ENCODE measurements around the gene TMEM119. TPM values are rescaled to one million over a fixed set of nuclear protein-coding genes. Genes with fewer than 3 reads are reported as not detected.
"Not testable (repeated sequence)": the region's sequence is repeated elsewhere in the genome, so short reads cannot be mapped to it uniquely, and the experiment has no call there.

Gene TMEM119
- total and polyA plus RNA-seq, 9 of the 15 experiments (the other 6 are each of a cell fraction or from before 2014, with no cell fraction given) = 0.18 TPM; not detected in 8

DNA sequence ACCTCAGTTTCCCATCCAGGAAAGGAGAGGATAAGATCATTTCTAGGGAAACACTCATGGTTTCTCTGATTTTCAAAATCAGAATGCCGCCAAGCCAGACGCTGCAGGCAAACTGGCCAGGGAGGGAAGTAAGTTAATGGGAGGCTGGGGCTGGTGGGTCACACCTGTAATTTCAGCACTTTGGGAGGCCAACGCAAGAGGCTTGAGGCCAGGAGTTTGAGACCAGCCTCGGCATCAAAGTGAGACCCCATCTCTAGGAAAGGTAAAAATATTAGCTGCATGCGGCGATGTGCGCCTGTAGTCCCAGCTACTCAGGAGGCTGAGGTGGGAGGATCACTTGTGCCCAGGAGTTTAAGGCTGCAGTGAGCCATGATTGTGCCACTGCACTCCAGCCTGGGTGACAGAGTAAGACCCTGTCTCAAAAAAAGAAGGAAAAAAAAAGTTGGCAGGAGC, 35.2 kb upstream of the TMEM119 start:
- peak overlapping the region; percentile 64 to 93; a peak in 3 of 4 replicates for H3K9ac ChIP-seq (ENCODE audit: insufficient read depth in 1 of 2, low read depth in 2 of 2, low read length in 2 of 2)
- peaks cover 51% of the 10 kb centered on the region for H3K79me2 ChIP-seq (ENCODE audit: control insufficient read depth, insufficient read depth, low read length)
- no peaks in the 10 kb centered on the region for H3K9me1 ChIP-seq (ENCODE audit: control insufficient read depth, insufficient read depth, low read length)
- in situ Hi-C loops (cut with MboI) = no loop called here
- no peaks in the 10 kb centered on the region for H3K9me3 ChIP-seq (replicated peaks; ENCODE audit: control insufficient read depth, insufficient read depth, low read depth, low read length)
- H3K27ac ChIP-seq (ENCODE audit: extremely low read depth, low read depth, low read length) = peak overlapping the region; percentile 76
- WGBS (ENCODE audit: insufficient coverage, low coverage, missing lambda C conversion rate) = 82% methylated on average over 7 of the region's 7 CpGs
- H3K36me3 ChIP-seq (ENCODE audit: control insufficient read depth, insufficient read depth, low read length) = peaks cover 34% of the 10 kb centered on the region; the same call in 2 of the 3 replicates
- no peak overlapping the region for H3K4me3 ChIP-seq
- DNase-seq (ENCODE audit: extremely low read depth in 1 of 4, low spot score in 3 of 4) (no peak), ATAC-seq (no peak), FAIRE-seq (no peak)
- ChIA-PET CTCF (ENCODE audit: low intra/inter-chr PET ratio) (no interaction called here), POLR2A (interaction anchor here (0.6 to 7.4 kb wide), 2 partner anchors 8 to 454 kb away, joined by 3 to 69 read pairs; no protein-coding TSS in a partner anchor)
- peak overlapping the region; percentile 50 for H3K4me2 ChIP-seq (ENCODE audit: insufficient read depth, low read length)
- no TSS peak for BruUV-seq (replicated peaks)
- intact Hi-C loops (cut with micrococcal nuclease) = loop anchor here (5.0 kb wide), 1 partner anchor 59 kb away; no protein-coding TSS in a partner anchor
- peaks cover 55 to 59% of the 10 kb centered on the region in 2 experiments for H3K4me1 ChIP-seq (replicated peaks in 1 of 2; ENCODE audit: control insufficient read depth in 2 of 2, insufficient read depth in 2 of 2, low read length in 2 of 2)
- peak overlapping the region; percentile 80 for H2AFZ ChIP-seq (ENCODE audit: low read depth, low read length)
- H3K27me3 ChIP-seq (ENCODE audit: control insufficient read depth in 2 of 2, insufficient read depth in 2 of 2, low read length in 2 of 2) = no peaks in the 10 kb centered on the region
- no peaks in the 10 kb centered on the region for H4K20me1 ChIP-seq (replicated peaks; ENCODE audit: control insufficient read depth, insufficient read depth, low read length)
- no peak for TF ChIP-seq ZNF224 (CRISPR knock-in tag; IDR thresholded peaks at IDR 0.05)

DNA sequence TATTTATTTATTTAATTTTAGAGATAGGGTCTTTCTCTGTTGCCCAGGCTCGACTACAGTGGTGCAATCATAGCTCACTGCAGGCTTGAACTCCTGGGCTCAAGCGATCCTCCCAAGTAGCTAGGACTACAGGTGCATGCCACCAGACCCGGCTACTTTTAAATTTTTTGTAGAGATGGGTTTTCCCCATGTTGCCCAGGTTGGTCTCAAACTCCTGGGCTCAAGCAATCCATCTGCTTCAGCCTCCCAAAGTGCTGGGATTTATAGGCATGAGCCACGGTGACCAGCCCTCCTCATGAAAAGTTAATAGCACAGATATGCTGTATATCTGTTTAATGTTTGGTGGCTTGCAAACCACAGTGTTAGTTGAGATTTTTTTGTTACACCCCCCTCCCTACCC, 33.4 kb upstream of the TMEM119 start:
- Histone ChIP-seq H3K27ac (ENCODE audit: extremely low read depth, low read depth, low read length) (peak overlapping the region; percentile 96), H3K9ac (ENCODE audit: insufficient read depth in 1 of 2, low read depth in 2 of 2, low read length in 2 of 2) (peak overlapping the region in 1 of 2 experiments; percentile 50; a peak in 1 of 4 replicates), H3K4me2 (ENCODE audit: insufficient read depth, low read length) (peak overlapping the region; percentile 23), H3K4me1 (replicated peaks in 1 of 2; ENCODE audit: control insufficient read depth in 2 of 2, insufficient read depth in 2 of 2, low read length in 2 of 2) (peaks cover 68 to 69% of the 10 kb centered on the region in 2 experiments), H3K36me3 (ENCODE audit: control insufficient read depth, insufficient read depth, low read length) (peaks cover 24% of the 10 kb centered on the region; the same call in 2 of the 3 replicates), H3K79me2 (ENCODE audit: control insufficient read depth, insufficient read depth, low read length) (peaks cover 51% of the 10 kb centered on the region)
- H4K20me1 ChIP-seq (replicated peaks; ENCODE audit: control insufficient read depth, insufficient read depth, low read length); DNase-seq (ENCODE audit: extremely low read depth in 1 of 4, low spot score in 3 of 4); H3K27me3 ChIP-seq (ENCODE audit: control insufficient read depth in 2 of 2, insufficient read depth in 2 of 2, low read length in 2 of 2); FAIRE-seq; BruUV-seq (replicated peaks); ATAC-seq; H3K9me1 ChIP-seq (ENCODE audit: control insufficient read depth, insufficient read depth, low read length); in situ Hi-C loops (cut with MboI); H3K4me3 ChIP-seq; CTCF ChIA-PET (ENCODE audit: low intra/inter-chr PET ratio); H2AFZ ChIP-seq (ENCODE audit: low read depth, low read length); H3K9me3 ChIP-seq (replicated peaks; ENCODE audit: control insufficient read depth, insufficient read depth, low read depth, low read length): not testable (repeated sequence)
- 65% methylated on average over 4 of the region's 4 CpGs for WGBS (ENCODE audit: insufficient coverage, low coverage, missing lambda C conversion rate)
- peak; percentile 3 for TF ChIP-seq RBBP5 (IDR thresholded peaks at IDR 0.05; ENCODE audit: borderline replicate concordance, insufficient read depth, low read length, poor library complexity, severe bottlenecking)
- intact Hi-C loops (cut with micrococcal nuclease) = loop anchor here (5.0 kb wide), 1 partner anchor 61 kb away; no protein-coding TSS in a partner anchor
- POLR2A ChIA-PET = interaction anchor here (0.7 to 7.4 kb wide), 5 partner anchors 9 to 185 kb away, joined by 3 to 69 read pairs (median 4); no protein-coding TSS in a partner anchor
